A549 treated with CpdA at 1 μM for 4 hours (cell line): Measurements from ENCODE around the gene TNNC1. TPM values are rescaled to one million over a fixed set of nuclear protein-coding genes. Genes with fewer than 3 reads are reported as not detected.

Source experiments
- total RNA-seq: library from RNA; stranded (reverse); fragments of 200-300 nt; extraction: Qiagen RNA extraction; gene quantifications from 5 replicates; pipeline ENCODE4 v1.2.3, GENCODE V29; 2022; ENCODE audit warnings: low read depth

Gene TNNC1
- total RNA-seq: 1.2 to 1.5 TPM (median 1.4 TPM) in 5 replicates

GRCh38 chr3:52453496-52454249, at the start of gene TNNC1:
TNNC1 (minus strand) TSS chr3:52454041; CDS start chr3:52454015, 26 bp downstream.

GRCh38 chr3:52494886-52495495, 41.1 kb upstream of the TNNC1 start, which contains the start of gene STAB1:
STAB1 (plus strand) TSS chr3:52495338; CDS start chr3:52495414, 76 bp downstream.

GRCh38 chr3:52455283-52456168, 1.7 kb upstream of the TNNC1 start, which contains the start of gene NISCH:
NISCH (plus strand) TSS chr3:52455604; CDS start chr3:52455642, 38 bp downstream.

GRCh38 chr3:52444860-52445793, 8.7 kb downstream of the TNNC1 start, which contains the start of gene SEMA3G:
SEMA3G (minus strand) TSS chr3:52445103; CDS start chr3:52445027, 76 bp downstream.

Other genes starting within 250 kb of the TNNC1 start
- 0.08 TPM in 2 of 5 replicates, not detected in the others for gene TLR9, start 228.4 kb downstream of the TNNC1 start, total RNA-seq
- gene TWF2, start 214.9 kb downstream of the TNNC1 start, total RNA-seq: 67.0 to 80.9 TPM (median 68.5 TPM) in 5 replicates
- 4.2 to 5.8 TPM (median 5.2 TPM) in 5 replicates for gene PPM1M, start 208.3 kb downstream of the TNNC1 start, total RNA-seq
- 49.8 to 53.8 TPM (median 52.2 TPM) in 5 replicates for gene WDR82, start 175.4 kb downstream of the TNNC1 start, total RNA-seq
- 3.2 to 4.9 TPM (median 4.7 TPM) in 5 replicates for gene GLYCTK, start 166.2 kb downstream of the TNNC1 start, total RNA-seq
- gene DNAH1, start 137.7 kb downstream of the TNNC1 start, total RNA-seq: 0.52 to 1.1 TPM (median 1.1 TPM) in 5 replicates
- 32.7 to 41.2 TPM (median 39.4 TPM) in 5 replicates for gene BAP1, start 44.0 kb downstream of the TNNC1 start, total RNA-seq
- gene PHF7, start 43.4 kb downstream of the TNNC1 start, total RNA-seq: 2.5 to 3.2 TPM (median 2.7 TPM) in 5 replicates
- 0.05 to 0.15 TPM (median 0.10 TPM) in 5 replicates for gene SEMA3G, start 8.9 kb downstream of the TNNC1 start, total RNA-seq
- 12.3 to 15.0 TPM (median 13.4 TPM) in 5 replicates for gene NISCH, start 1.6 kb upstream of the TNNC1 start, total RNA-seq
- gene STAB1, start 41.3 kb upstream of the TNNC1 start, total RNA-seq: 0.05 TPM in 1 of 5 replicates, not detected in the others
- 78.9 to 109 TPM (median 101 TPM) in 5 replicates for gene NT5DC2, start 79.8 kb upstream of the TNNC1 start, total RNA-seq
- 50.9 to 73.7 TPM (median 62.1 TPM) in 5 replicates for gene UQCC5, start 82.6 kb upstream of the TNNC1 start, total RNA-seq
- gene PBRM1, start 231.9 kb upstream of the TNNC1 start, total RNA-seq: 11.2 to 15.4 TPM (median 15.0 TPM) in 5 replicates
- 96.1 to 184 TPM (median 103 TPM) in 5 replicates for gene GNL3, start 232.0 kb upstream of the TNNC1 start, total RNA-seq